SKM-1 treated with dmso at 0.1 percent for 144 hours (cell line): Measurements from ENCODE around the gene MYO1C.
"Not testable (repeated sequence)": the region's sequence is repeated elsewhere in the genome, so short reads cannot be mapped to it uniquely, and the experiment has no call there.

Source experiments
- DNase-seq: peaks from one replicate; lab custom pipeline; 2025; ENCODE audit not compliant: unreplicated experiment; lab: John Stamatoyannopoulos, UW

MYO1C gene

GRCh38 chr17:1435326-1435725 lies 57.2 kb downstream of the MYO1C start:
- DNase-seq: no peak

DNA sequence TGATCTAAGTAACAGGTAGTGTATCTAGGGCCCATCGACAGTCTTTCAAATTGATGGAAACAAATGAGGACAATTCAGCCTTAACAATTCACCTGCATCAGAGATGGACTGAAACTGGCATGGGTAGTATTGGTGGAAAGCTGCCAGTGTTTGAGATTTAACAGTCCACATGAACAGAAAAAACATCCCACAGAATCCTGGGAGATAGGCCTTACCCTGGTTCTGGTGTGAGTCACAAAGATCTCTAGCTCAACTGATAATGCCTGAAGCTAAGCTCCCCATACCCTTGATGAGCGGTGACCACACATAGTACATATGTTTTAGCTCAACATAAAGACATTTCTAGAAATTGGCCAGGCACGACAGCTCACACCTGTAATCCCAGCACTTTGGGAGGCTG lies 58.3 kb downstream of the MYO1C start:
- no peak for DNase-seq

DNA sequence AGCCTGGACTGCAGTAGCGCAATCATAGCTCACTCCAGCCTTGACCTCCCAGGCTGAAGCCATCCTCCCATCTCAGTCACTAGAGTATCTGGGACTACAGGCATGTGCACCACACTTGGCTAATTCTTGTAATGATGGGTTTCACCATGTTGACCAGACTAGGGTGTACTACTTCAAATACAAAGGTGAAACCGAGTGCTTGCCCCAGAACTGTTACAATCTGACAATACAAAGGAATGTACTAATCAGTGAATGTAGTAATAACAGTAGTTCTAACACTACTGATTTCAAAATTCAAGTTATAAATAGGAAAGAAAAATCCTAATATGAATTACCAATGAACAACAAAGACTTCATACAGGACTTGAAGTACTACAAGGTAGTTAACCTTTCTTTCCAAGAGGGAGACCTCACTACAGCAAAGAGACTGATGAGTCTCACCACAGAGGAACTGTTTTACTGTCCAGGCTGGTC lies 60.8 kb downstream of the MYO1C start:
- DNase-seq: no peak

DNA sequence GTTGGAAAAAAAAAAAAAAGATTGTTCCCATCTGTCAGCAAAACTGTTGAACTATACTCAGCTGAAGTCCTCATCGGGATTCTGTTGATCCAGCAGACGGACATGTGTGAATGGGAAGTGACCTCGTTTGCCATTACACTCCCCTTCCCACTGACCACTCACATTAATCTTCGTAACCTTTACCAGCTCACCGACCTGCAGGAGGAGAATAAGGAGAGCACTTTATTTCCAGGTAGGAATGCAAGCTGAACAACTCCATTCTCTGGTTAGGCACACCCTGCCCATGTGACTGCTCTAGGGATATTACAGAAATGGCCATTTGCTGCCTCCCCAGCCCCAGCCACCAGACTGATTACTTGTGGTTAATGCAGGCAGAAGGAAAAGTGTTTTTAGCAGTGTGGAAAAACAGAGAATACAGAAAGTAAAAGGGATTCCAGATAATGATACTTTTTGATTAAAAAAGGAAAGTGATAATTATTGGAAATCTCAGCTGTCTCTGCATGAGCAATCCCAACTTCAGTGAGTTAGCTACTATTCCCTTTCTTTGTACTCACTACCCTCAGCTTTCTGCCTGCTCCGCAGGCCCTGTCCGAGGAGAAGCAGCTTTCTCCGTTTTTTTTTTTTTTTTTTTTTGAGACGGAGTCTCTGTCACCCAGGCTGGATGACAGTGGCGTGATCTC lies 68.9 kb downstream of the MYO1C start:
- no peak for DNase-seq

GRCh38 chr17:1422885-1423284 lies 69.6 kb downstream of the MYO1C start:
- DNase-seq: no peak

- no peak for DNase-seq
Observed at GRCh38 chr17:1421470-1421869, 71.0 kb downstream of the MYO1C start.

GRCh38 chr17:1420981-1421380 lies 71.5 kb downstream of the MYO1C start:
- no peak for DNase-seq

DNA sequence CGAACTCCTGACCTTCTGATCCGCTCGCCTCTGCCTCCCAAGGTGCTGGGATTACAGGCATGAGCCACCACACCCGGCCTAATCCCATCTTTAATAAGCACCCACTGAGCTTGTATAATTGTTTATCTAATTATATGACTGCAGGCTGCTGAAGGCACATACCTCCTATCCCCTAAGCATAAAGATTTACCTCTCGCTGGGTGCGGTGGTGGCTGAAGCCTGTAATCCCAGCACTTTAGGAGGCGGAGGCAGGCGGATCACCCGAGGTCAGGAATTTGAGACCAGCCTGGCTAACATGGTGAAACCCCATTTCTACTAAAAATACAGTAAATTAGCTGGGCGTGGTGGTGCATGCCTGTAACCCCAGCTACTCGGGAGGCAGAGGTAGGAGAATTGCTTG lies 72.3 kb downstream of the MYO1C start:
- no peak for DNase-seq

DNA sequence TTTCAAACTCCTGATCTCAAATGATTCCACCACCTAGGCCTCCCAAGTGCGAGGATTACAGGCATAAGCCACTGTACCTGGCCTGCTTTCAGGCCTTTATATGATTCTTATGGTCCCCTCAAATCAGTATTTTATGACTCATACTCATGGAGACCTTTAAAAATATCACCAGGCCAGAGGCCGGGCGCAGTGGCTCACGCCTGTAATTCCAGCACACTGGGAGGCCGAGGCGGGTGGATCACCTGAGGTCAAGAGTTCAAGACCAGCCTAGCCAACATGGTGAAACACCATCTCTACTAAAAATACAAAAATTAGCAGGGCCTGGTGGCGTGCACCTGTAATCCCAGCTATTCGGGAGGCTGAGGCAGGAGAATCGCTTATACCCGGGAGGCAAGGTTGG lies 74.0 kb downstream of the MYO1C start:
- DNase-seq: not testable (repeated sequence)

- DNase-seq: no peak
Observed at GRCh38 chr17:1416414-1416813, 76.1 kb downstream of the MYO1C start.

GRCh38 chr17:1414634-1415033 lies 77.9 kb downstream of the MYO1C start:
- DNase-seq: no peak
